Ishikawa (cell line): ENCODE measurements around the gene POFUT1.
A peak's percentile ranks its signal among the peaks of the same experiment; 100 is the strongest.

Source experiments
- CEBPB ChIP-seq: IDR thresholded peaks from 2 replicates; pipeline ENCODE4 v1.6.1; 2012
- CREB1 ChIP-seq: IDR thresholded peaks from 2 replicates; pipeline ENCODE4 v1.6.1; 2012; ENCODE audit warnings: low read depth
- EGR1 ChIP-seq: IDR thresholded peaks from 2 replicates; pipeline ENCODE4 v1.6.1; 2012
- EP300 ChIP-seq: IDR thresholded peaks from 2 replicates; pipeline ENCODE4 v1.6.1; 2012; ENCODE audit warnings: borderline replicate concordance
- FOXM1 ChIP-seq: IDR thresholded peaks from 2 replicates; pipeline ENCODE4 v1.6.1; 2012; ENCODE audit warnings: low read depth, borderline replicate concordance
- NFIC ChIP-seq: IDR thresholded peaks from 2 replicates; pipeline ENCODE4 v1.6.1; 2012
- RAD21 ChIP-seq: IDR thresholded peaks from 2 replicates; pipeline ENCODE4 v1.6.1; 2012; ENCODE audit warnings: low read depth
- REST ChIP-seq: IDR thresholded peaks from 2 replicates; pipeline ENCODE4 v1.6.1; 2012; ENCODE audit warnings: low read depth, mild to moderate bottlenecking
- TAF1 ChIP-seq: IDR thresholded peaks from 2 replicates; pipeline ENCODE4 v1.6.1; 2012; ENCODE audit warnings: low read depth, mild to moderate bottlenecking
- TCF12 ChIP-seq: IDR thresholded peaks from 2 replicates; pipeline ENCODE4 v1.6.1; 2012; ENCODE audit warnings: low read depth
- TEAD4 ChIP-seq: IDR thresholded peaks from 2 replicates; pipeline ENCODE4 v1.6.1; 2012
- USF1 ChIP-seq: IDR thresholded peaks from 2 replicates; pipeline ENCODE4 v1.6.1; 2012
- YY1 ChIP-seq: IDR thresholded peaks from 2 replicates; pipeline ENCODE4 v1.6.1; 2012; ENCODE audit warnings: low read depth
- ZBTB7A ChIP-seq: IDR thresholded peaks from 2 replicates; pipeline ENCODE4 v1.6.1; 2012; ENCODE audit warnings: low read depth
- TF ChIP-seq, protein P1 (sequence below): IDR thresholded peaks from 2 replicates; pipeline ENCODE4 v1.6.1; 2012

Gene POFUT1

GRCh38 chr20:32207626-32208498 lies at the start of gene POFUT1, which contains the start of gene PLAGL2:
Gene POFUT1, plus strand, starts transcription at chr20:32207880. Its CDS starts 62 bp downstream, at chr20:32207942.
Gene PLAGL2, minus strand, starts transcription at chr20:32207743. Its CDS starts 5,565 bp downstream, at chr20:32202178.
- TF ChIP-seq FOXM1, result no peak
- no peak for TF ChIP-seq CREB1
- TF ChIP-seq CEBPB, result no peak
- TF ChIP-seq TCF12, result 0 out of 2 replicates have a peak, but pooled peaks have one; percentile 42
- no peak for TF ChIP-seq USF1
- TF ChIP-seq TAF1, result peak; percentile 93
- peak; percentile 13; the same call in 1 of the 2 replicates for TF ChIP-seq TEAD4
- peak; percentile 84 for TF ChIP-seq YY1
- TF ChIP-seq EP300, result peak; percentile 36; the same call in 1 of the 2 replicates
- no peak for TF ChIP-seq REST
- TF ChIP-seq, protein P1, sequence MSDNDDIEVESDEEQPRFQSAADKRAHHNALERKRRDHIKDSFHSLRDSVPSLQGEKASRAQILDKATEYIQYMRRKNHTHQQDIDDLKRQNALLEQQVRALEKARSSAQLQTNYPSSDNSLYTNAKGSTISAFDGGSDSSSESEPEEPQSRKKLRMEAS, result peak; percentile 74
- TF ChIP-seq NFIC, result no peak
- no peak for TF ChIP-seq ZBTB7A
- 0 out of 2 replicates have a peak, but pooled peaks have one; percentile 68 for TF ChIP-seq EGR1
- no peak; the same call in 1 of the 2 replicates for TF ChIP-seq RAD21

GRCh38 chr20:32158351-32158750 lies 49.3 kb upstream of the POFUT1 start:
- no peak for TF ChIP-seq NFIC
- no peak for TF ChIP-seq CEBPB
- no peak for TF ChIP-seq USF1
- TF ChIP-seq EP300, result no peak
- no peak for TF ChIP-seq REST
- no peak for TF ChIP-seq TAF1
- TF ChIP-seq FOXM1, result no peak
- TF ChIP-seq, protein P1, result no peak
- TF ChIP-seq TCF12, result no peak
- no peak for TF ChIP-seq RAD21
- no peak for TF ChIP-seq TEAD4

GRCh38 chr20:32158943-32159660 lies 48.6 kb upstream of the POFUT1 start:
- TF ChIP-seq TCF12, result no peak
- TF ChIP-seq RAD21, result no peak
- TF ChIP-seq EGR1, result no peak
- TF ChIP-seq USF1, result no peak

DNA sequence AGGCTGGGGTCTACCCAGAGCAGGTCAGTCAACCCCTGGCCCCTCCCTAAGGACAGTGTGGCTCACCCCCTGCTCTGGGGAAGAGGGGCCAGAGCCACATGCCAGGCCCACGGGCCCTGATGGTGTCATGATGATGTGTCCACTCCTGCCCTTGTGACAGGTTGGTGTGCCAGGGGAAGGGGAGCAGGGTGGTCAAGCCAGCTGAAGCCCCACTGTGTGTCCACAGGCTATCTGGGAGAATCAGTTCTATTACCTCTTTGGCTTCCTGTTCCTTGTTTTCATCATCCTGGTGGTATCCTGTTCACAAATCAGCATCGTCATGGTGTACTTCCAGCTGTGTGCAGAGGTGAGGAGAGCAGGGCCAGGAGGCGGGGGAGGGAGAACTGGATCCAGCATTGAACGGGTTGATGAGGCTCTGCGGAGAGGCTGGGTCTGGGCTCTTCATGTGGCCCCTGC lies 47.9 kb upstream of the POFUT1 start:
- TF ChIP-seq TAF1 (no peak), EGR1 (no peak), USF1 (no peak), TCF12 (no peak), CREB1 (no peak), CEBPB (no peak), YY1 (no peak), NFIC (no peak), ZBTB7A (no peak), FOXM1 (no peak), EP300 (no peak), REST (no peak), TEAD4 (no peak), RAD21 (no peak)
- TF ChIP-seq, protein P1, result no peak
